HepG2 (cell line): ENCODE results near the gene MED28. TPM values are rescaled to one million over a fixed set of nuclear protein-coding genes. Genes with fewer than 3 reads are reported as not detected.

Source experiments
- ARNT2 ChIP-seq: sonication (generic); formaldehyde crosslinking; IDR thresholded peaks from 2 replicates; pipeline ENCODE4 v1.8.0; 2022; ENCODE audit warnings: mild to moderate bottlenecking, low read depth, missing genetic modification reagents, moderate library complexity
- CBFB ChIP-seq: sonication (generic); formaldehyde crosslinking; IDR thresholded peaks from 2 replicates; pipeline ENCODE4 v1.4.0; 2020; ENCODE audit warnings: missing genetic modification reagents
- EZH2 ChIP-seq: conservative IDR thresholded peaks from 2 replicates; pipeline ENCODE4 v1.6.1; 2012; ENCODE audit warnings: mild to moderate bottlenecking, low read depth, low read length, moderate library complexity
- GATAD2A ChIP-seq: IDR thresholded peaks from 2 replicates; pipeline ENCODE4 v1.6.1; 2016
- HCFC1 ChIP-seq: fragments of 150-350 bp; IDR thresholded peaks from 2 replicates; pipeline ENCODE4 v1.6.1; 2014; ENCODE audit warnings: low read depth, low read length
- MBD4 ChIP-seq: IDR thresholded peaks from 2 replicates; pipeline ENCODE4 v1.6.1; 2012; ENCODE audit warnings: low read length, inconsistent platforms, borderline replicate concordance
- MXI1 ChIP-seq: IDR thresholded peaks from 3 replicates; pipeline ENCODE4 v1.6.1; 2012; ENCODE audit warnings: low read depth, low read length, inconsistent platforms, borderline replicate concordance
- RBM22 ChIP-seq: fragments of 200-400 bp; formaldehyde crosslinking; optimal IDR thresholded peaks from 2 replicates; pipeline ENCODE3; 2017; ENCODE audit warnings: mild to moderate bottlenecking, low read length, moderate library complexity
- REXO4 ChIP-seq: sonication (generic); formaldehyde crosslinking; IDR thresholded peaks from 2 replicates; pipeline ENCODE4 v1.8.0; 2022; ENCODE audit warnings: missing genetic modification reagents, mild to moderate bottlenecking, borderline replicate concordance
- RORA ChIP-seq: sonication (generic); formaldehyde crosslinking; IDR thresholded peaks from 2 replicates; pipeline ENCODE4 v1.5.0; 2020; ENCODE audit warnings: mild to moderate bottlenecking, missing genetic modification reagents, moderate library complexity
- SALL1 ChIP-seq: sonication (generic); formaldehyde crosslinking; IDR thresholded peaks from 2 replicates; pipeline ENCODE4 v1.8.0; 2022; ENCODE audit warnings: mild to moderate bottlenecking, missing genetic modification reagents
- ZBTB42 ChIP-seq: sonication (generic); formaldehyde crosslinking; IDR thresholded peaks from 2 replicates; pipeline ENCODE4 v1.5.0; 2020; ENCODE audit warnings: mild to moderate bottlenecking, missing genetic modification reagents
- ZNF232 ChIP-seq: sonication (generic); formaldehyde crosslinking; IDR thresholded peaks from 2 replicates; pipeline ENCODE4 v1.4.0; 2020; ENCODE audit warnings: missing genetic modification reagents, borderline replicate concordance
- ZNF354B ChIP-seq: sonication (generic); formaldehyde crosslinking; IDR thresholded peaks from 2 replicates; pipeline ENCODE4 v1.8.0; 2022; ENCODE audit warnings: mild to moderate bottlenecking, missing genetic modification reagents
- ZNF546 ChIP-seq: sonication (generic); formaldehyde crosslinking; conservative IDR thresholded peaks from 2 replicates; pipeline ENCODE4 v1.8.1; 2023; ENCODE audit warnings: mild to moderate bottlenecking, missing genetic modification reagents
- ZNF557 ChIP-seq: sonication (generic); formaldehyde crosslinking; IDR thresholded peaks from 2 replicates; pipeline ENCODE4 v1.4.0; 2020; ENCODE audit warnings: missing genetic modification reagents
- ZNF746 ChIP-seq: sonication (generic); formaldehyde crosslinking; IDR thresholded peaks from 2 replicates; pipeline ENCODE4 v1.8.0; 2022; ENCODE audit warnings: mild to moderate bottlenecking, missing genetic modification reagents
- polyA plus RNA-seq, 8 experiments: library from polyadenylated mRNA; depleted of rRNA in 3 of 8; stranded (reverse) in 7 of 8; unstranded in 1 of 8; fragments of >200 nt; fragmentation: Illumina TruSeq in 4 of 8; extraction: Trizol in 4 of 8; gene quantifications; 2 replicates each; pipeline versions ENCODE4 v1.2.1 to v1.2.3, GENCODE V29; 2011 to 2016; ENCODE audit warnings: low read depth in 4 of 8, missing spikeins in 1 of 8, mixed read lengths in 1 of 8; ENCODE audit not compliant: insufficient read depth in 1 of 8
- total RNA-seq, 5 experiments: library from RNA; depleted of rRNA; stranded (reverse); fragments of >200 nt; fragmentation: Illumina TruSeq; extraction: Trizol; gene quantifications; 2 replicates each; pipeline ENCODE4 v1.2.3, GENCODE V29; 2016; ENCODE audit warnings: low read depth in 1 of 5
- TF ChIP-seq, protein P1 (sequence below): sonication (generic); formaldehyde crosslinking; conservative IDR thresholded peaks from 2 replicates; pipeline ENCODE4 v1.4.0; 2020; ENCODE audit warnings: missing genetic modification reagents
- TF ChIP-seq, protein P2 (sequence below): IDR thresholded peaks from 2 replicates; pipeline ENCODE4 v1.6.1; 2012; ENCODE audit warnings: low read length, improper control_type of control experiment
- TF ChIP-seq, protein P3 (sequence below): sonication (generic); formaldehyde crosslinking; IDR thresholded peaks from 2 replicates; pipeline ENCODE4 v1.8.0; 2022; ENCODE audit warnings: mild to moderate bottlenecking, missing genetic modification reagents, moderate library complexity

MED28 gene
- total and polyA plus RNA-seq, 2 of the 13 experiments (the other 11 are each of a cell fraction or from before 2014, with no cell fraction given), result 41.3 to 65.7 TPM

DNA sequence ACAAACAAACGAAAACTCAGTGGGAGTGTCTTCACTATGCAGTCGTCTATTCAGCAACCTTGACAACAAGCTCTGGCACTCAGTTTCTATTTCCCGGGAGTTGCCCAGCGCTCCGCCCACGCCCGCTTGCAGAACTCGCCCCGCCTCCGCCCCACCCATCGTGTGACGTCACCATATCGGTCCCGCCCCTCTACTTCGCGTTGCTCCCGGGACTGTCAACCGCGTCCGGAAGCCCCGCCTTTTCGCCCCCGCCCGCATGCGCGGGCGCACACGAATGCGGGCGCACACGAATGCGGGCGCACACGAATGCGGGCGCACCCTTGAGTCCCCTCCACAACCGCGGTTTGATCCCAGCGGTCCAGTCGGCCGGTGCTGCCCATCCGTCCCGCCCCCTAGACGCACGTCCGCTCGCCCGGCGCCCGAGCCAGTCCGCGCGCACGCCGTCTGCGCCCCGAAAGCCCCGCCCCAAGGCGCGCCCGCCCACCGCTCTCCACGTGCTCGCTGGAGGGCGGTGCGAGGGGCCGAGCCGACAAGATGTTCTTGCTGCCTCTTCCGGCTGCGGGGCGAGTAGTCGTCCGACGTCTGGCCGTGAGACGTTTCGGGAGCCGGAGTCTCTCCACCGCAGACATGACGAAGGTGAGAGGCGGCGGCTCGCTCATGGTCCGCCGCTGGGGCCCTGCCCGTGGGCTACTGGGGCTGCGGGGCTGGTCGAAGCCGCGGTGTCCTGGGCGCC, 37.3 kb upstream of the MED28 start, which contains the start of gene LAP3 (continued):
- TF ChIP-seq, protein P1, sequence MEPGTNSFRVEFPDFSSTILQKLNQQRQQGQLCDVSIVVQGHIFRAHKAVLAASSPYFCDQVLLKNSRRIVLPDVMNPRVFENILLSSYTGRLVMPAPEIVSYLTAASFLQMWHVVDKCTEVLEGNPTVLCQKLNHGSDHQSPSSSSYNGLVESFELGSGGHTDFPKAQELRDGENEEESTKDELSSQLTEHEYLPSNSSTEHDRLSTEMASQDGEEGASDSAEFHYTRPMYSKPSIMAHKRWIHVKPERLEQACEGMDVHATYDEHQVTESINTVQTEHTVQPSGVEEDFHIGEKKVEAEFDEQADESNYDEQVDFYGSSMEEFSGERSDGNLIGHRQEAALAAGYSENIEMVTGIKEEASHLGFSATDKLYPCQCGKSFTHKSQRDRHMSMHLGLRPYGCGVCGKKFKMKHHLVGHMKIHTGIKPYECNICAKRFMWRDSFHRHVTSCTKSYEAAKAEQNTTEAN, result no peak
- TF ChIP-seq ZBTB42, result peak; percentile 82; the same call in 1 of the 2 replicates
- no peak for TF ChIP-seq MBD4
- no peak for TF ChIP-seq ZNF232 (CRISPR knock-in tag)
- peak; percentile 91 for TF ChIP-seq ARNT2 (CRISPR knock-in tag)
- TF ChIP-seq REXO4, result peak; percentile 90; the same call in 1 of the 2 replicates
- TF ChIP-seq SALL1 (CRISPR knock-in tag), result peak; percentile 90
- no peak for TF ChIP-seq RBM22
- TF ChIP-seq, protein P2, sequence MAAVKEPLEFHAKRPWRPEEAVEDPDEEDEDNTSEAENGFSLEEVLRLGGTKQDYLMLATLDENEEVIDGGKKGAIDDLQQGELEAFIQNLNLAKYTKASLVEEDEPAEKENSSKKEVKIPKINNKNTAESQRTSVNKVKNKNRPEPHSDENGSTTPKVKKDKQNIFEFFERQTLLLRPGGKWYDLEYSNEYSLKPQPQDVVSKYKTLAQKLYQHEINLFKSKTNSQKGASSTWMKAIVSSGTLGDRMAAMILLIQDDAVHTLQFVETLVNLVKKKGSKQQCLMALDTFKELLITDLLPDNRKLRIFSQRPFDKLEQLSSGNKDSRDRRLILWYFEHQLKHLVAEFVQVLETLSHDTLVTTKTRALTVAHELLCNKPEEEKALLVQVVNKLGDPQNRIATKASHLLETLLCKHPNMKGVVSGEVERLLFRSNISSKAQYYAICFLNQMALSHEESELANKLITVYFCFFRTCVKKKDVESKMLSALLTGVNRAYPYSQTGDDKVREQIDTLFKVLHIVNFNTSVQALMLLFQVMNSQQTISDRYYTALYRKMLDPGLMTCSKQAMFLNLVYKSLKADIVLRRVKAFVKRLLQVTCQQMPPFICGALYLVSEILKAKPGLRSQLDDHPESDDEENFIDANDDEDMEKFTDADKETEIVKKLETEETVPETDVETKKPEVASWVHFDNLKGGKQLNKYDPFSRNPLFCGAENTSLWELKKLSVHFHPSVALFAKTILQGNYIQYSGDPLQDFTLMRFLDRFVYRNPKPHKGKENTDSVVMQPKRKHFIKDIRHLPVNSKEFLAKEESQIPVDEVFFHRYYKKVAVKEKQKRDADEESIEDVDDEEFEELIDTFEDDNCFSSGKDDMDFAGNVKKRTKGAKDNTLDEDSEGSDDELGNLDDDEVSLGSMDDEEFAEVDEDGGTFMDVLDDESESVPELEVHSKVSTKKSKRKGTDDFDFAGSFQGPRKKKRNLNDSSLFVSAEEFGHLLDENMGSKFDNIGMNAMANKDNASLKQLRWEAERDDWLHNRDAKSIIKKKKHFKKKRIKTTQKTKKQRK, result no peak
- TF ChIP-seq GATAD2A (CRISPR knock-in tag), result peak; percentile 11; the same call in 1 of the 2 replicates
- peak; percentile 94; the same call in 1 of the 2 replicates for TF ChIP-seq ZNF546 (CRISPR knock-in tag)
- no peak for TF ChIP-seq EZH2
- TF ChIP-seq ZNF354B, result no peak
- TF ChIP-seq HCFC1, result no peak
- TF ChIP-seq MXI1, result peak; percentile 95; the same call in 2 of the 3 replicates
- TF ChIP-seq, protein P3, sequence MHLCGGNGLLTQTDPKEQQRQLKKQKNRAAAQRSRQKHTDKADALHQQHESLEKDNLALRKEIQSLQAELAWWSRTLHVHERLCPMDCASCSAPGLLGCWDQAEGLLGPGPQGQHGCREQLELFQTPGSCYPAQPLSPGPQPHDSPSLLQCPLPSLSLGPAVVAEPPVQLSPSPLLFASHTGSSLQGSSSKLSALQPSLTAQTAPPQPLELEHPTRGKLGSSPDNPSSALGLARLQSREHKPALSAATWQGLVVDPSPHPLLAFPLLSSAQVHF (CRISPR knock-in tag), result peak; percentile 96; the same call in 1 of the 2 replicates
- peak; percentile 68 for TF ChIP-seq CBFB
- TF ChIP-seq ZNF746 (CRISPR knock-in tag), result no peak; the same call in 1 of the 2 replicates
- TF ChIP-seq ZNF557, result no peak
- TF ChIP-seq RORA (CRISPR knock-in tag), result no peak
